Suprapubic skin (tissue), 3 donors: ENCODE measurements around the gene DEPDC5.

Source experiments
- EP300 ChIP-seq: sonication (generic); formaldehyde crosslinking; IDR thresholded peaks from one replicate; pipeline ENCODE4 v1.6.1; 2017; ENCODE audit warnings: antibody characterized with exemption
- TF ChIP-seq, protein P1 (sequence below), 2 donors: fragments of 200-600 bp in 1 of 2; fragments of 450-650 bp in 1 of 2; sonication (generic) in 1 of 2; IDR thresholded peaks; one replicate each; pipeline ENCODE4 v1.5.1; 2016 to 2019; ENCODE audit warnings: antibody characterized with exemption in 2 of 2, mild to moderate bottlenecking in 1 of 2, moderate library complexity in 1 of 2

DNA sequence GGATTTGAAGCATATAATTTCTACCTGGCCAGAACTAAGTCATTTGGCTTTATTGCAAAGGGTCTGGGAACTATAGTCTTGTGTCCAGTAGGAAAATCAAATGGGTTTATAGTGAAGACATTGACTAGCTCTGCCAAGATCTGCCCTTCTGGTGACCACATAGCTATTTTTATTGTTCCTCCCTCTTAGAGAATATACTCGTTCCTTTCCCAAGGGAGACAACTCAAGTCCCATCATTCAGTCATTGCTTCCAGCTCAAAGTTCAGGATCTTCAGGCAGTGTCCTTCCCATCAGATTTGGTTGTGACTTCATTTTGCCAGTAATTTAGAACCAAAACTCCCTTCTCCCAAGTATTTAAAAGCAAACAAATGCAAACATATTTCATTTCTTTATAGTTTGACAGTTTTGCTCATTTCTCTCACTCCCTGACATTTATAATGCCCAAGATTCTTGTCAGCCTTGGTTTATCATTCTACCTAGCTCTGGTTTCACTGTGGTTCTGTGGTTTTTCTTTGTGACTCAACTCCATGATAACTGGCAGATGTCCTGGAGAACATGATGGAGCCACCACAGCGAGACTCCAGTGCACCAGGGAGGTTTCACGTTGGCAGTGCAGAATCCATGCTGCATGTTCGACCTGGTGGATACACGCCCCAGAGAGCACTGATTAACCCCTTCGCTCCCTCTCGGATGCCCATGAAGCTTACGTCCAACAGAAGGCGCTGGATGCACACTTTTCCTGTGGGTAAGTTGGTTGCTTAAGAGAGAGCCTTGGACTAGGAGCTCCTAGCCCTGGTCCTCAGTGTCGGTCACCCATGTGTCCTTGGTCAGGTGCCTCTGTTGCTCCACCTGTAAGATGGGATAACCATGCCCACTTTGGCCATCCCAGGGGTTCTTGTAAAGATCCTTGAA, 64.9 kb downstream of the DEPDC5 start:
- TF ChIP-seq, protein P1, sequence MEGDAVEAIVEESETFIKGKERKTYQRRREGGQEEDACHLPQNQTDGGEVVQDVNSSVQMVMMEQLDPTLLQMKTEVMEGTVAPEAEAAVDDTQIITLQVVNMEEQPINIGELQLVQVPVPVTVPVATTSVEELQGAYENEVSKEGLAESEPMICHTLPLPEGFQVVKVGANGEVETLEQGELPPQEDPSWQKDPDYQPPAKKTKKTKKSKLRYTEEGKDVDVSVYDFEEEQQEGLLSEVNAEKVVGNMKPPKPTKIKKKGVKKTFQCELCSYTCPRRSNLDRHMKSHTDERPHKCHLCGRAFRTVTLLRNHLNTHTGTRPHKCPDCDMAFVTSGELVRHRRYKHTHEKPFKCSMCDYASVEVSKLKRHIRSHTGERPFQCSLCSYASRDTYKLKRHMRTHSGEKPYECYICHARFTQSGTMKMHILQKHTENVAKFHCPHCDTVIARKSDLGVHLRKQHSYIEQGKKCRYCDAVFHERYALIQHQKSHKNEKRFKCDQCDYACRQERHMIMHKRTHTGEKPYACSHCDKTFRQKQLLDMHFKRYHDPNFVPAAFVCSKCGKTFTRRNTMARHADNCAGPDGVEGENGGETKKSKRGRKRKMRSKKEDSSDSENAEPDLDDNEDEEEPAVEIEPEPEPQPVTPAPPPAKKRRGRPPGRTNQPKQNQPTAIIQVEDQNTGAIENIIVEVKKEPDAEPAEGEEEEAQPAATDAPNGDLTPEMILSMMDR (IDR thresholded peaks at IDR 0.05): no peak
- no peak for TF ChIP-seq EP300
